ENCODE measurements around the gene OR11H7. TPM values are rescaled to one million over a fixed set of nuclear protein-coding genes. Genes with fewer than 3 reads are reported as not detected.

Gene OR11H7
- total RNA-seq, 2 experiments from 2014 or later, result not detected

Other genes with a start within 250 kb of the OR11H7 start
- gene OR4Q2, start 226.8 kb upstream of the OR11H7 start, total RNA-seq (2014; rRNA removed; shearing (Covaris generic)), result not detected in 2 replicates
- not detected in 2 replicates for gene OR4Q2, start 226.8 kb upstream of the OR11H7 start, total RNA-seq (2022)
- not detected in 2 replicates for gene OR4K14, start 209.7 kb upstream of the OR11H7 start, total RNA-seq (2014; rRNA removed; shearing (Covaris generic))
- gene OR4K14, start 209.7 kb upstream of the OR11H7 start, total RNA-seq (2022), result not detected in 2 replicates
- gene OR4K13, start 192.9 kb upstream of the OR11H7 start, total RNA-seq (2014; rRNA removed; shearing (Covaris generic)), result not detected in 2 replicates
- not detected in 2 replicates for gene OR4K13, start 192.9 kb upstream of the OR11H7 start, total RNA-seq (2022)
- not detected in 2 replicates for gene OR4L1, start 168.9 kb upstream of the OR11H7 start, total RNA-seq (2014; rRNA removed; shearing (Covaris generic))
- not detected in 2 replicates for gene OR4L1, start 168.9 kb upstream of the OR11H7 start, total RNA-seq (2022)
- gene OR4K17, start 118.2 kb upstream of the OR11H7 start, total RNA-seq (2014; rRNA removed; shearing (Covaris generic)), result not detected in 2 replicates
- not detected in 2 replicates for gene OR4K17, start 118.2 kb upstream of the OR11H7 start, total RNA-seq (2022)
- not detected in 2 replicates for gene OR4N5, start 90.2 kb upstream of the OR11H7 start, total RNA-seq (2014; rRNA removed; shearing (Covaris generic))
- not detected in 2 replicates for gene OR4N5, start 90.2 kb upstream of the OR11H7 start, total RNA-seq (2022)
- gene OR11G2, start 38.1 kb upstream of the OR11H7 start, total RNA-seq (2014; rRNA removed; shearing (Covaris generic)), result not detected in 2 replicates
- not detected in 2 replicates for gene OR11G2, start 38.1 kb upstream of the OR11H7 start, total RNA-seq (2022)
- not detected in 2 replicates for gene OR11H6, start 5.3 kb upstream of the OR11H7 start, total RNA-seq (2014; rRNA removed; shearing (Covaris generic))
- gene OR11H6, start 5.3 kb upstream of the OR11H7 start, total RNA-seq (2022), result not detected in 2 replicates
- not detected in 2 replicates for gene OR11H4, start 10.3 kb downstream of the OR11H7 start, total RNA-seq (2014; rRNA removed; shearing (Covaris generic))
- gene OR11H4, start 10.3 kb downstream of the OR11H7 start, total RNA-seq (2022), result not detected in 2 replicates
- gene TTC5, start 77.0 kb downstream of the OR11H7 start, total RNA-seq (2014; rRNA removed; shearing (Covaris generic)), result 14.9 and 17.9 TPM in 2 replicates
- gene TTC5, start 77.0 kb downstream of the OR11H7 start, total RNA-seq (2022), result 20.3 and 21.0 TPM in 2 replicates
- 56.6 and 58.5 TPM in 2 replicates for gene CCNB1IP1, start 104.3 kb downstream of the OR11H7 start, total RNA-seq (2014; rRNA removed; shearing (Covaris generic))
- gene CCNB1IP1, start 104.3 kb downstream of the OR11H7 start, total RNA-seq (2022), result 46.5 and 51.3 TPM in 2 replicates
- 44.4 and 45.3 TPM in 2 replicates for gene PARP2, start 114.7 kb downstream of the OR11H7 start, total RNA-seq (2014; rRNA removed; shearing (Covaris generic))
- 55.4 and 59.1 TPM in 2 replicates for gene PARP2, start 114.7 kb downstream of the OR11H7 start, total RNA-seq (2022)
- gene TEP1, start 184.5 kb downstream of the OR11H7 start, total RNA-seq (2014; rRNA removed; shearing (Covaris generic)), result 12.9 and 13.4 TPM in 2 replicates
- 26.8 and 31.1 TPM in 2 replicates for gene TEP1, start 184.5 kb downstream of the OR11H7 start, total RNA-seq (2022)
- gene KLHL33, start 207.2 kb downstream of the OR11H7 start, total RNA-seq (2014; rRNA removed; shearing (Covaris generic)), result 0.08 TPM in 1 of 2 replicates, not detected in the other
- 0.09 and 0.11 TPM in 2 replicates for gene KLHL33, start 207.2 kb downstream of the OR11H7 start, total RNA-seq (2022)
- 85.2 and 86.6 TPM in 2 replicates for gene OSGEP, start 225.8 kb downstream of the OR11H7 start, total RNA-seq (2014; rRNA removed; shearing (Covaris generic))
- gene OSGEP, start 225.8 kb downstream of the OR11H7 start, total RNA-seq (2022), result 68.8 and 76.6 TPM in 2 replicates
- 110 and 117 TPM in 2 replicates for gene APEX1, start 226.2 kb downstream of the OR11H7 start, total RNA-seq (2014; rRNA removed; shearing (Covaris generic))
- gene APEX1, start 226.2 kb downstream of the OR11H7 start, total RNA-seq (2022), result 175 and 203 TPM in 2 replicates
- gene PIP4P1, start 232.5 kb downstream of the OR11H7 start, total RNA-seq (2014; rRNA removed; shearing (Covaris generic)), result 23.3 and 26.9 TPM in 2 replicates
- gene PIP4P1, start 232.5 kb downstream of the OR11H7 start, total RNA-seq (2022), result 43.6 and 44.7 TPM in 2 replicates
- 120 and 127 TPM in 2 replicates for gene PNP, start 240.4 kb downstream of the OR11H7 start, total RNA-seq (2014; rRNA removed; shearing (Covaris generic))
- 118 and 128 TPM in 2 replicates for gene PNP, start 240.4 kb downstream of the OR11H7 start, total RNA-seq (2022)

All from OCI-LY7 (cell line).